Esophagus squamous epithelium (tissue), 4 donors: ENCODE data around the gene PLCH2.

Experiments
- POLR2A ChIP-seq, 4 donors: fragments of 450-650 bp; IDR thresholded peaks; one replicate each; pipeline ENCODE4 v1.6.1; 2017; ENCODE audit warnings: antibody characterized with exemption in 4 of 4, mild to moderate bottlenecking in 4 of 4, moderate library complexity in 3 of 4
- TF ChIP-seq, protein P1 (sequence below), 6 experiments: fragments of 450-650 bp in 4 of 6; fragments of 200-600 bp in 2 of 6; sonication (generic) in 2 of 6; IDR thresholded peaks; one replicate each; pipeline ENCODE4 v1.5.1; 2016 to 2019; ENCODE audit warnings: antibody characterized with exemption in 6 of 6, mild to moderate bottlenecking in 4 of 6, moderate library complexity in 4 of 6

DNA sequence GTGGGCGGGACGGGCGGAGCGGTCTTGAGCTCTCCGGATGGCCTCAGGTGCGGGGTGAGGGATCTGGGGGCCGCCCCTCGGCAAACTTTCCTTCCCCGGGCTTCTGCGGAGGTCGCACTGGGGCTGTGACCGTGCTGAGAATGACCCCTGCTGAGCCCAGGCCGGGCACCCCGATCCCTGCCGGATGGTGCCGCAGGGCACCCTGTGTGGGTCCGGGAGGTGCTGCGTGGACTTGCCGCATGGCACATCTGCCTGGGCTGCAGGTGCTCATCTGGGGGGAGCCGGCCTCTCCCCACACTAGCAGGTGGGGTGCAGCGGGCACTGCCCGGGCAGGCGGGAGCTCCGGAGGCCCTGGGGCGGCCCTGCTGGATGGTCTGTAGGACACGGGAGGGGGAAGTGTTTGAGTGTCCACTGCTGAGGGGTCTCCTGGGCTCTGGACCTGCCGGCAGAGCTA is 31.9 kb upstream of the PLCH2 start:
- TF ChIP-seq, protein P1, sequence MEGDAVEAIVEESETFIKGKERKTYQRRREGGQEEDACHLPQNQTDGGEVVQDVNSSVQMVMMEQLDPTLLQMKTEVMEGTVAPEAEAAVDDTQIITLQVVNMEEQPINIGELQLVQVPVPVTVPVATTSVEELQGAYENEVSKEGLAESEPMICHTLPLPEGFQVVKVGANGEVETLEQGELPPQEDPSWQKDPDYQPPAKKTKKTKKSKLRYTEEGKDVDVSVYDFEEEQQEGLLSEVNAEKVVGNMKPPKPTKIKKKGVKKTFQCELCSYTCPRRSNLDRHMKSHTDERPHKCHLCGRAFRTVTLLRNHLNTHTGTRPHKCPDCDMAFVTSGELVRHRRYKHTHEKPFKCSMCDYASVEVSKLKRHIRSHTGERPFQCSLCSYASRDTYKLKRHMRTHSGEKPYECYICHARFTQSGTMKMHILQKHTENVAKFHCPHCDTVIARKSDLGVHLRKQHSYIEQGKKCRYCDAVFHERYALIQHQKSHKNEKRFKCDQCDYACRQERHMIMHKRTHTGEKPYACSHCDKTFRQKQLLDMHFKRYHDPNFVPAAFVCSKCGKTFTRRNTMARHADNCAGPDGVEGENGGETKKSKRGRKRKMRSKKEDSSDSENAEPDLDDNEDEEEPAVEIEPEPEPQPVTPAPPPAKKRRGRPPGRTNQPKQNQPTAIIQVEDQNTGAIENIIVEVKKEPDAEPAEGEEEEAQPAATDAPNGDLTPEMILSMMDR (IDR thresholded peaks at IDR 0.05) = no peak
- no peak for TF ChIP-seq POLR2A (IDR thresholded peaks at IDR 0.05)
